WERI-Rb-1 (cell line): ENCODE data around the gene COBL.

ENCODE experiments used
- DNase-seq: peaks from one replicate; pipeline ENCODE4 v3.0.0-alpha.2; 2020
- H3K27ac ChIP-seq: fragments of 250-450 bp; sonication (Bioruptor Pico); 2 replicates; pipeline ENCODE4 v1.5.1; 2020; ENCODE audit warnings: mild to moderate bottlenecking, moderate library complexity
- H3K27me3 ChIP-seq: fragments of 250-450 bp; sonication (Bioruptor Pico); 2 replicates; pipeline ENCODE4 v1.5.1; 2021; ENCODE audit warnings: mild to moderate bottlenecking, low read depth, moderate library complexity; ENCODE audit not compliant: insufficient read depth, severe bottlenecking
- H3K36me3 ChIP-seq: fragments of 250-450 bp; sonication (Bioruptor Pico); 2 replicates; pipeline ENCODE4 v1.5.1; 2020; ENCODE audit warnings: mild to moderate bottlenecking, moderate library complexity
- H3K4me3 ChIP-seq: 2 replicates; pipeline ENCODE4 v1.5.1; 2011; ENCODE audit warnings: low read depth, mild to moderate bottlenecking, control low read depth, low read length
- H3K9me3 ChIP-seq: fragments of 250-450 bp; sonication (Bioruptor Pico); 2 replicates; pipeline ENCODE4 v1.5.1; 2021; ENCODE audit warnings: mild to moderate bottlenecking, moderate library complexity; ENCODE audit not compliant: severe bottlenecking
- TF ChIP-seq, protein P1 (sequence below): IDR thresholded peaks from 2 replicates; pipeline ENCODE4 v1.5.1; 2011; ENCODE audit warnings: low read depth, mild to moderate bottlenecking, control low read depth, inconsistent platforms, low read length

The COBL gene

DNA sequence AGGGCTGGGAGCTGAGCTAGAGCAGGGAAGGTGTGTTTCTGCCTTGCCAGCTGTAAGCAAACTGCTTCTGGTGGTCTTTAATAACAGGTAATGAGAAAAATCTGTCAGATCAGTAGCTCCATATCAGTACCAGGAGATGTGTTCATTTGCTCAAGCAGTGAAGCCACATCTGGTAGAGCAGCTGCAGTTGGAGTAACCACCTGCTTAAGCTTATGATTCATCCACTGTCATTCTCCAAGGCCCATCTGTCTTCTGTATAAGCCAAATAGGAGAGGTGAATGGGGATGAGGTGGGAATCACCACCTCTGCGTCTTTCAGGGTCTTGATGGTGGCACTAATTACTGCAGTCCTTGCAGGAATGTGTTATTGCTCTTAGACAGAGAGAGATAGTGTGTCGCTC is 18.4 kb upstream of the COBL start:
- DNase-seq = no peak
- Histone ChIP-seq H3K36me3 (no peaks in the 10 kb centered on the region), H3K9me3 (no peaks in the 10 kb centered on the region), H3K27me3 (no peaks in the 10 kb centered on the region), H3K4me3 (no peak overlapping the region), H3K27ac (no peak overlapping the region)
- TF ChIP-seq, protein P1, sequence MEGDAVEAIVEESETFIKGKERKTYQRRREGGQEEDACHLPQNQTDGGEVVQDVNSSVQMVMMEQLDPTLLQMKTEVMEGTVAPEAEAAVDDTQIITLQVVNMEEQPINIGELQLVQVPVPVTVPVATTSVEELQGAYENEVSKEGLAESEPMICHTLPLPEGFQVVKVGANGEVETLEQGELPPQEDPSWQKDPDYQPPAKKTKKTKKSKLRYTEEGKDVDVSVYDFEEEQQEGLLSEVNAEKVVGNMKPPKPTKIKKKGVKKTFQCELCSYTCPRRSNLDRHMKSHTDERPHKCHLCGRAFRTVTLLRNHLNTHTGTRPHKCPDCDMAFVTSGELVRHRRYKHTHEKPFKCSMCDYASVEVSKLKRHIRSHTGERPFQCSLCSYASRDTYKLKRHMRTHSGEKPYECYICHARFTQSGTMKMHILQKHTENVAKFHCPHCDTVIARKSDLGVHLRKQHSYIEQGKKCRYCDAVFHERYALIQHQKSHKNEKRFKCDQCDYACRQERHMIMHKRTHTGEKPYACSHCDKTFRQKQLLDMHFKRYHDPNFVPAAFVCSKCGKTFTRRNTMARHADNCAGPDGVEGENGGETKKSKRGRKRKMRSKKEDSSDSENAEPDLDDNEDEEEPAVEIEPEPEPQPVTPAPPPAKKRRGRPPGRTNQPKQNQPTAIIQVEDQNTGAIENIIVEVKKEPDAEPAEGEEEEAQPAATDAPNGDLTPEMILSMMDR = no peak

DNA sequence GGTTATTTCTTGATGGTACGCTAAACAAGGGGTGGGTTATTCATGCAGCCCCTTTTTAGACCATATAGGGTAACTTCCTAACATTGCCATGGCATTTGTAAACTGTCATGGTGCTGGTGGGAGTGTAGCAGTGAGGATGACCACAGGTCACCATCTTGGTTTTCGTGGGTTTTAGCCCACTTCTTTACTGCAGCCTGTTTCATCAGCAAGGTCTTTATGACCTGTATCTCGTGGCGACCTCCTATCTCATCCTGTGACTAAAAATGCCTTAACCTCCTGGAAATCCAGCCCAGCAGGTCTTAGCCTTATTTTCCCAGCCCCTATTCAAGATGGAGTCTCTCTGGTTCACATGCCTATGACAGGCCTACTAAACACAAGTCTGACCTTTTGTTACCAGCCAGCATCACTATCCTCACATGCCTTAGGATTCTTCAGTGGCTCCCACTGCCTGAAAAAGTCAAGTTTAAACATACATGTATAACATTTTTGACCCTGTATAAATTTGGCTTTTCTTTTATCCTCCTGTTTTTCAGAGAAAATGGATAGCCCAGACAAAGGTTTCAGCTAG is 13.2 kb upstream of the COBL start:
- no peak overlapping the region for H3K4me3 ChIP-seq
- no peaks in the 10 kb centered on the region for H3K9me3 ChIP-seq
- no peak for DNase-seq
- no peak overlapping the region for H3K27ac ChIP-seq
- TF ChIP-seq, protein P1 = no peak
- no peaks in the 10 kb centered on the region for H3K27me3 ChIP-seq
- no peaks in the 10 kb centered on the region for H3K36me3 ChIP-seq

DNA sequence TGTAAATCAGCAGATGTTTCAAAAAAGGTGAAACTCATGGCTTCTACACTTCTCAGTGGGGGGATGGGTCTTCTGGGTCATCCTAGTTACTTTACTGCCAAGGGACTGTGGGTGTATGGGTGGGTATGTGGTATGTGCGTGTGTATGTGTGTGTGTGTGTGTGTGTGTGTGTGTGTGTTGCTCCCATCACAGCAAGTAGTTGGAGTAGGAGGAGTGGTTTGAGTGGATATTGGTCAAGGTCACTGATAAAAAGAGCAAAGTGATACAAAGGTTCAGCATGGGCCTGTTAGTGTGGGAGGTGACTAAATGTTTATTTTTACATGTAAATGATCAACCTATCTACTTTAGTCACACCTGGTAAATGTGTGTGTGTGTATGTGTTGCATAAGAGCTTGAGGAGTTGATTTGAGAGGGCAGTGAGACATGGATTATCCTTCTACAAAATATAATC is 11.8 kb upstream of the COBL start:
- no peak for DNase-seq
- H3K27ac ChIP-seq = no peak overlapping the region
- H3K36me3 ChIP-seq = no peaks in the 10 kb centered on the region
- TF ChIP-seq, protein P1 = no peak
- no peaks in the 10 kb centered on the region for H3K9me3 ChIP-seq
- no peaks in the 10 kb centered on the region for H3K27me3 ChIP-seq
- H3K4me3 ChIP-seq = no peak overlapping the region

DNA sequence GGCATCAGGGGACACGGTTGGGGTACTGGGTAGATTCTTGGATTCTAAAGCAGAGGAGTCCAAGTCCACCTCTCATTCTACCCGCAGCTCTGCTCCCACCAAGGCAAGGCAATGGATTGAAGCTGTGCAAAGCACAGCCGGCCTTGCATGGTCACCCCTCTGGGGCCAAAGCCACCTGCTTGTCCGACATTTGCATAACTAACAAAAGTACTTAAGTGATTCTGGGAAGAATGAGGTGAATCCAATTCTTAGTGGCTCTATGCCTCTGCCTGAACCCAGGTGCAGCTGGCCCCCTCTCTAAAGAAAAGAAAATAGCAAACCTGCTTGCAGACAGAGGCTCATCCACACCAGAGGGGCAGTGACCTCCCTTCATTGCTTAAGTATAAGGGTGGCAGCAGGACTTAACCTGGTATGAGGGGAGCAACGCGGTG is 10.7 kb upstream of the COBL start:
- Histone ChIP-seq H3K27me3 (no peaks in the 10 kb centered on the region), H3K27ac (no peak overlapping the region), H3K4me3 (no peak overlapping the region), H3K36me3 (no peaks in the 10 kb centered on the region), H3K9me3 (no peaks in the 10 kb centered on the region)
- DNase-seq = no peak
- TF ChIP-seq, protein P1 = no peak

DNA sequence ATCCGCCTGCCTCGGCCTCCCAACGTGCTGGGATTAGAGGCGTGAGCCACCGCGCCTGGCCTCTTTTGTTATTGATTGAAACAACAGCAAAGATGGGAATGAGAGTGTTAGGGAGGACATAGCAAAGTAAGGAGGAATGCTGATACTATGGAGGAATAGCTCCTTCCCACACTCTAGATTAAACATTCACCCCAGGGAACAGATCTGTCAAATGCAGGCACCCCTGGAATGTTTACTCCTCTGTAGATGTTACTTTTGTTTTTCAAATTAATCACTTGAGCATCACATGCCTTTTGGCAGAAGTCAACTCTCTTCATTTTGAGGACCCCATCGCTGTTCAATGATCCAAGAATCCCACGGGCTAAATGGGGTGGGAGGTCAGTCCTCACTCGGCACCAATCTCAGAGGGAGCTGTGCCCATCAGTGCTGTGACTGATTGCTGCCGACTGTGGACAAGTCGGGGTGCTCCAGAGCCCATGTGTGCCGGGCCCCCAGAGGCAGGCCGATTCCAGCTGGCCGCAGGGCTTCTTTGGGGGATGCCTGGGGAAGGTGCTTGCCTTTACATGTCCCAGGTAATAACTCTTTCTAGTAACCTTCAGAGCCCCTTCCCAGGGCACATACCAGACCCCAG is 10.2 kb upstream of the COBL start:
- DNase-seq = no peak
- Histone ChIP-seq H3K27ac (no peak overlapping the region), H3K27me3 (no peaks in the 10 kb centered on the region), H3K36me3 (no peaks in the 10 kb centered on the region), H3K9me3 (no peaks in the 10 kb centered on the region), H3K4me3 (no peak overlapping the region)
- TF ChIP-seq, protein P1 = no peak

DNA sequence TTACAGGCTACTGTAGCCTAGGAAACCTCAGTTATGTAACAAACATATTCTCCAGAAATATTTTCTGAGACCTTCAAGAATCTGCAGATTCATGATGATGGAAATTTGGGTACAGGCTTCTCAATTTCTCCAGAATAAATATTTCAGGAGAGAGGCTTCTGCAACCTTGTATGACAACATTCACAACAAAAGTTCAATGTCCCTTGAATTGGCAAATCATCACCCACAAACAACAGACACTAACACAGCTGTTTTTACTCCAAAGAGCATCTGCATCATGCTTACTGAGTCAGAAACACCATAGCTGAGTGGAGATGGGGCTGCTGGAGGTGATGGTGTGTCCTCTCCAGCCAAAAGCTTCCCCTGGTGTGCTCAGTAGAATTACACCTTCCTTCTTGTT is 9.3 kb upstream of the COBL start:
- H3K4me3 ChIP-seq = no peak overlapping the region
- no peaks in the 10 kb centered on the region for H3K9me3 ChIP-seq
- DNase-seq = no peak
- H3K36me3 ChIP-seq = no peaks in the 10 kb centered on the region
- H3K27me3 ChIP-seq = no peaks in the 10 kb centered on the region
- H3K27ac ChIP-seq = no peak overlapping the region
- TF ChIP-seq, protein P1 = no peak
